MM.1S (cell line): ENCODE measurements around the gene DGKI.

ENCODE experiments used
- CTCF ChIP-seq: fragments of 300-600 bp; sonication (generic); IDR thresholded peaks from 2 replicates; pipeline ENCODE4 v1.5.1; 2016; ENCODE audit warnings: antibody characterized with exemption, low read length, mixed read lengths
- EZH2 ChIP-seq: fragments of 300-600 bp; sonication (generic); optimal IDR thresholded peaks from 2 replicates; pipeline ENCODE3; 2017; ENCODE audit warnings: low read depth, mild to moderate bottlenecking, antibody characterized with exemption, low read length, mixed read lengths
- EZH2phosphoT487 ChIP-seq: fragments of 300-600 bp; sonication (generic); IDR thresholded peaks from 2 replicates; pipeline ENCODE4 v1.6.1; 2018; ENCODE audit warnings: antibody characterized with exemption, low read length

DNA sequence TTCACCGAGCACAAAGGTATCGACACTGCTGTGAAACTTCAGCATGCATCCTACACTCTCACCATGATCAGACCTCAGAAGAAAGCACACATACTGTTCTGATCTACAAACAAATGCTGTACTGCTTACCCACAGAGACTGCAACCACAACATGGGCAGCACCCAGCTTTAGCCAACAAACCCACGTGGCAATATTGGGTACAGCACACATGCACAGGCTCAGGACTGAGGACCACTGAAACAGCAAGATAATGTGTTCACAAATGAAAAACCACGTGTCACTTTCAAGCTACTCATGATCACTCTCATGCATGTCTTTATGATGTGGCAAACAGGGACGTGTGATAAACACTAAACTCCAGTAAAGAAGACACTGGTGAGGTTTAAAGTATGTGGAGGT, 383.9 kb downstream of the DGKI start:
- TF ChIP-seq CTCF (no peak), EZH2 (no peak), EZH2phosphoT487 (no peak)
